Left kidney (tissue), 2 donors: Measurements from ENCODE around the gene PRM3. TPM values are rescaled to one million over a fixed set of nuclear protein-coding genes. Genes with fewer than 3 reads are reported as not detected.
"Not testable (repeated sequence)": the region's sequence is repeated elsewhere in the genome, so short reads cannot be mapped to it uniquely, and the experiment has no call there.

Source experiments
- DNase-seq: peaks from one replicate; pipeline ENCODE4 v3.0.0-alpha.2; 2013
- polyA plus RNA-seq: library from polyadenylated mRNA; unstranded; fragments of 120-200 nt; gene quantifications from one replicate; pipeline ENCODE4 v1.2.1, GENCODE V29; 2013; ENCODE audit not compliant: insufficient read length

Gene PRM3
- polyA plus RNA-seq, 1 donor, result not detected

DNA sequence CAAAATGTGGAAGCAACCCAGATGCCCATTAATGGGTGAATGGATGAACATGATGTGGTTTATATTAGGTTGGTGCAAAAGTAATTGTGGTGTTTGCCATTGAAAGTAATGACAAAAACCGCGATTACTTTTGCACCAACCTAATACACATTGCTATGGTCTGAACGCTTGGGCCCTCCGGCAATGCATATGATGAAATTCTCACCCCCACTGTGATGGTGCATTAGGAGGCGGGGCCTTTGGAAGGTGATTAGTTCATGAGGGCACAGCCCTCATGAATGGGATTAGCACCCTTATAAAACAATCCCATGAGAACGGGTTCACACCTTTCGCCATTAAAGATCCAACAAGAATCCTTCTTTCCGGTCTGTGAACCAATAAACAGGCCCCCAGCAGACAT lies 33.0 kb upstream of the PRM3 start:
- no peak for DNase-seq

DNA sequence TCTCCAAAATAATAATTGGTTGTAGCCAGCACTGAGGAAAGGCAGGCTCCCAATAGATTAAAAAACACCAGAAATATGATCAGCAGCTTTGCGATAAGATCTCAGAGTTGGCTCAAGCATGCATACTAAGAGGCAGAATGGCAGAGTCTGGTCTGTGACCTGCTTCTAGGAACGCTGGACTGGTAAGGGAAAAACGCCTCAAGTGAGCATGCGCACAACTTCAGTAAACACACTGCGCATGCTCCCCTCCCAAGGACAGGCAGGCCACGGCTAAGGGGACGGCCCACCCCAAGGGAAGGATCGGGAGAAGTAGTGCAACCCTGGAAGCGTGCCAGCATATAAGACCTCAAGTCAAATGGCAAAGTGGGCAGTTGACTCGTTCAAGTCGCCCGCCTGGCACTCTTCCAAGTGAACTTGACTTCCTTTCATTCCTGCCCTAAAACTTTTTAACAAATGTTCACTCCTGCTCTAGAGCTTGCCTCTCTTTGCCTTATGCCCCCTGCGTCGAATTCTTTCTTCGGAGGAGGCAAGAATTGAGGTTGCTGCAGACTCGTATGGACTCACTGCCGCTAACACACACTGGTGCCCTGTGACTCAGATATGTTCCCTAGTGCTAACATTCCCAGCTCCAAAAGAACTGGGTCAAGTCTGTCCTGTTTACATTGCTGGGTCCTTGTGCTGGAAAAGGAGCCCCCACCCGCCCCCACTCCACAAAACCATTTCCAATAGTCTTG lies 30.1 kb upstream of the PRM3 start:
- peak; percentile 34 for DNase-seq

DNA sequence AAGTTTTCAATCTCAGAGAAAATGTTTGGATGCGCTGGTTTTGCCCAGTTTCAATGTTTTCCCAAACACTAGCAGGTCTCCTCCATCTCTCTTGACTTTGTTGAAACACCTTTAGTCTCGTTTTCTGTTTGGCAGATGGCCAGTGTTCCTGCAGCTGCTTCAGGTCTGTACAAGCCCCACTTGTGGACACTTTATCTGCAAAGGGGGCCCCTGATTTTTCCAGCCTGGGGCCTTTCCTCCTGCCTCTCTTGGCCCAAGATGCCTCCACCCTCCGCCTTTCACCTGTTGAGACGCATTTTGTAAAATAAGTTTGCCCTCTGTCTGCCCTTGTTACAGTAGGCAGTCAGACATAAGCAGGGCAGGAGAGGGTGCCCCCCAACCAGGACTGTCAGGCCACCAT lies 29.5 kb upstream of the PRM3 start:
- no peak for DNase-seq

DNA sequence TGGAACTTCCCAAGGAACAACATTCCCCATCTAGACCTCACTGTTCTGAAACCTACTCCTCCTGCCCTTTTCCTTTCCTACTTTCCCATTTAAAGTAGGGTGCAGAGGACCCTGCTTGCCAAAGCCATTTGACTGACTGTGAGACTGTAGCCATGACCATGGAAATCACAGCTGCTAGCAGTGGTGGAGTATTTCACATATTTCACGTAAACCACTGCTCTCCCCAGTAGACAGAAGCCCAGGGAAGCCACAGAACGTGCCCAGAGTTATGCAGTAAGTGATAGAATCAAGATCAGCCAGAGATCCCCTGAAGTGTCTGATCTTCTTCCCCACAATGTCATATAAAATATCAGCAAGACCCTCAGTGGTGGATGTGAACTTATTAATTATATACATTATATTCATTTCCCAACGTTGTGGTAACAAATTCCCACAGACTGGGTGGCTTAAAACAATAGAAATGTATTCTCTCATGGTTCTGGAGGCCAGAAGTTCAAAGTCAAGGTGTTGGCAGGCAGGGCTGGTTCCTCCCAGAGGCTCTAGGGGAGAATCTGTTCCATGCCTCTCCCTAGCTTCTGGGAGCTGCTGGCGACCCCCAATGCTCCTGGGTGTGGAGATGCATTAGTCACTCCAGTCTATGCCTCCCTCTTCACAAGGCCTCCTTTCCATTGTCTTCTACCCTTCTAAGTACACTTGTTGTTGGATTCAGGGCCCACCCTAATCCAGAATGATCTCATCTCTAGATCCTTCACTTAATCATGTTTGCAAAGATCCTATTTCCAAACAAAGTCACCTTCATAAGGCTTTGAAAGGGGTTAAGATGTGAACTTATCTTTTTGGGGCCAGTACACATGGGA lies 28.4 kb upstream of the PRM3 start:
- DNase-seq, result no peak

DNA sequence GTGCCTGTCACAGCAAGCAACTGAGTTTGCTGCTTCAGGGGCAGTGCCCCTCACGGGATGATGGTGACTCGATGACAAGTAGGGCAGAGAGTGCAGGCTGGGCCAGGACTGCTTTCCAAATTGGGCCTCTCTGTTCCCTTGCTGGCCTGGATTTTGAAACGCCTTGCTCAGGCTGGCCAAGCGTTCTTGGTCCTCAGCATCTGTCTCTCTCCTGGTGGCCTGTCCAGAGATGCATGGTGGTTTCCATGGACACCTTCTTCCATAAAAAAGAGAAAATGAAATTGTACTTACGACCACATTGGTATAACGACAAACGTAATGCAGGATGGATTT lies 27.1 kb upstream of the PRM3 start:
- DNase-seq, result no peak

DNA sequence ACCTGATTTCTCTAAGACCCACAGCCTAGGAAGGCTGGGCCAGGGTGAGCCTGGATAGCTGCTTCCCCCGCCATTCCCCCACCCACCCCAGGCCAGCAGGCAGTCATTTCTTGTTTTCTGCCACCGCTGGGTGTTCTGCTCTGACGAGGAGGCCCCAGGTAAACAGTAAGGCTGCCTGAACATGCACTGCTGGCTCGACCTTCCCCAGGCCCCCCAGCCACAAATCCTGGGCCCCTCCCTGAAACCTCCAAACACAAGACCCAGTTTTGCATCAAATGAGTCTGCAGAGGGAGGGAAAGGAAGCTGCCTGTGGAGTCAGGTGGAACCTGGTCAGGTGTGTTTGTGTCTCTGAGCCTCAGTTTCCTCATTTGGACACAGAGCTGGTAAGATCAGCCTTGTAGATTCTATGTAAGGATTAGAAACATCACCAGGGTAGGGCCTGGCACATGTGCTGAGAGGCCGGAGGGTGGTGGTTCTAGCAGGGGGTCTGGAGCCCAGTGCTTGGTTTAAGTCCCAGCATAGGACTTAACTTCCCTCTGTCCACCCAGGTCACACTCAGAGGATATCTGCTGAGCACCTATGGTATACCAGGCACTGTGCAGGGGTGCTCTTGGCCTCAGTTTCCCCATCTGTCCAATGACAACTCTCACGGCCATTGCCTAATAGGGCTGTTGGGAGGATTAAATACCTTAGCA lies 26.6 kb upstream of the PRM3 start:
- no peak for DNase-seq

DNA sequence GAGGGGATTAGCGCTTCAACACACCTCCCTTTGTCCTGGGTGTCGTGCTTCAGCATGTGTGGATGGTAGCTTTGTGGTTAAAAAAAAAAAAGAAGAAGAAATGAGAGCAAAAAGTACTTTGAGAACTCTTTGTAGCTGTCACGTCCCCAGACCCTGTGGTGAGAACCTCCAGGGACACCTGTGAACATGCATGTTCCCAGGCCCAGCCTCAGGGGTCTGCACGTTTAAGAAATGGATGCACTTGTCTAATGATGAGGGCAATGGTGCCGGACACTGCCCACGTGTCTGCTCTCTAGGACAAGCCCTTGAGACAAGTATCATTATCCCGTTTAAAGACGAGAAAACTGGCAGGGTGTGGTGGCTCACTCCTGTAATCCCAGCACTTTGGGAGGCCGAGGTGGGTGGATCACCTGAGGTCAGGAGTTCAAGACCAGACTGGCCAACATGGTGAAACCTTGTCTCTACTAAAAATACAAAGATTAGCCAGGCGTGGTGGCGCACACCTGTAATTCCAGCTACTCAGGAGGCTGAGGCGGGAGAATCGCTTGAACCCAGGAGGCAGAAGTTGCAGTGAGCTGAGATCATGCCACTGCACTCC lies 25.6 kb upstream of the PRM3 start:
- DNase-seq, result not testable (repeated sequence)

DNA sequence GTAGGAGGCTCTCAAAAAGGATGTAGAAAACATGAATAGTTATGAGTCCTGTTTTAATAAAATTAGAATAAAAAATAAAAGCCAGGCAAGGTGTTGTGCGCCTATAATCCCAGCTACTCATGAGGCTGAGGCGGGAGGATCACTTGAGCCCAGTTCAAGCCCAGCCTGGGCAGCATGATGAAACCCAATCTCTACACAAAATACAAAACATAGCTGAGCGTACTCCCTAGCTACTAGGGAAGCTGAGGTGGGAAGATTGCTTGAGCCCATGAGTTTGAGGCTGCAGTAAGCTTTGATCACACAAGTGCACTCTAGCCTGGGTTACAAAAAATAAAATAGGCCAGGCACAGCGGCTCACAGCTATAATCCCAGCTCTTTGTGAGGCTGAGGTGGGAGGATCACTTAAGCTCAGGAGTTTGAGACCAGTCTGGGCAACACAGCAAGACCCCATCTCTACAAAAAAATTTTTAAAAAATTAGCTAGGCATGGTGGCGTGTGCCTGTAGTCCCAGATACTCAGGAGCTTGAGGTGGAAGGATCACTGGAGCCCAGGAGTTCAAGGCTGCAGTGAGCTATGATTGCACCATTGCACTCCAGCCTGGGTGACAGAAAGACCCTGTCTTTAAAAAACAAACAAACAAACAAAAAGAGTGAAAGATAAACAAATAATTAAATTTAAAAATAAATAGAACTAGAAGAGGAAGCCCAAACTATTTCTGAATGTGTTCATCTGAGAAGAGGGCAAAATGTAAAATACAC lies 24.9 kb upstream of the PRM3 start:
- no peak for DNase-seq

DNA sequence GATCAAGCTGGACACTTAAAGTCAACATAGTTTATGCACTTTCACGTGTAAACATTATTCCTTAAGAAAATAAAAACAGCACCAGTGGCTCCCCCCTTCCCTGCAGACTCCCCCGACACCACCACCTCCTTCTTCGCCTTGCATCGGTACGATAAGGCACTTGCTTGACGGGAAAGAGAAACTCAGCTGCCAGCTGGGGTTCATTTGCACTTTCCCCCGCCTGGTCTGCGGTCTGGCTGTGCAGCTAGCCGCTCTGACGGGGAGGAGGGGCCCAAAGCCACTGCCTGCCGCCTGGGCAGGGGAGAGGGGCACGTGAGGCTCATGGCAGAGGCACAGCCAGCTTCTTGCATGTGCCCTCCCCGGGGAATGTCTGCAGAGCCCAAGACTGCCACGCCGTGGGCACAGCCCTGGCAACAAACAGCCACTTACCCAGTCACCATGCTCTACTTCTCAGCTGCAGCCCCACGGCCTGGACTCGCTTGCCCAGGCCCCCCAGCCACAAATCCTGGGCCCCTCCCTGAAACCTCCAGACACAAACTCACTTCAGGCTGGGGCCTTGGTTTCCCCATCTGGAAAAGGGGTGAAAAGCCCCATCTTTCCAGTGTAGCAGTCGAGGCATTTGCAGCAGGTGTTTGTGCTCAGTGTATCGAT lies 24.2 kb upstream of the PRM3 start:
- peak; percentile 60 for DNase-seq

DNA sequence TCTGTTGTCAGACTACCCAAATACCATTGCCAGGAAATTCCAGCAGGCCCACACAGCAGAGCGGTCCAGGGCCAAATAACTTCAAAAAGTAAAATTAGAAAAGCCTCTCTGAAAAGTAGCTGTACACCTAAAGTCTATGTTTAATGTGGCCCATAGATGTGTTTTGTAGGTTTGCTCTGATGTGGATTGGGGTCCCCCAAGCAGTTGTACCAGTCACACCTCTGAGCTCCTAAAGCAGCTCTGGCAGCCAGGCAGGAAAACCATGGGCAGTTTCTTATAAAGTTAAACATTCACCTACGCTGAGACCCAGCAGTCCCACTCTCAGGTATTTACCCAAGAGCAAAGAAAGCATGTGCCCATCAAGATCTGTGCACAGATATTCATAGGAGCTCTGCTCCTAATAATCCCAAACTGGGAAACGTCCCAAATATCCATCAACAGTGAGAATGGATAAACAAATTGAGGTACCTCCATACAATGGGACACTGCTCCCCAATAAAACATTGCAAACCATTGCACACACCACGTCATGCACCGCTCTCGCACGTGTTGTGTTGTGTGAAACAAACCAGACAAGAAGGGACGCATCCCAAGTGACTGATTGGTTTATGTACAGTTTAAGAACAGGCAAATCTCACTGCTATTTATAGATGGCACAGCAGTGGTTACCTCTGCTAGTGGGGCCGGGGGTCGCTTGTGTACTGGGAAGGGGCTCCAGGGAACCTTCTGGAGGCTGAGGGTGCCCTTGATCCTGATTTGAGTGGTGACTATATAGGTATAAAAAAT lies 23.5 kb upstream of the PRM3 start:
- DNase-seq, result peak; percentile 37

DNA sequence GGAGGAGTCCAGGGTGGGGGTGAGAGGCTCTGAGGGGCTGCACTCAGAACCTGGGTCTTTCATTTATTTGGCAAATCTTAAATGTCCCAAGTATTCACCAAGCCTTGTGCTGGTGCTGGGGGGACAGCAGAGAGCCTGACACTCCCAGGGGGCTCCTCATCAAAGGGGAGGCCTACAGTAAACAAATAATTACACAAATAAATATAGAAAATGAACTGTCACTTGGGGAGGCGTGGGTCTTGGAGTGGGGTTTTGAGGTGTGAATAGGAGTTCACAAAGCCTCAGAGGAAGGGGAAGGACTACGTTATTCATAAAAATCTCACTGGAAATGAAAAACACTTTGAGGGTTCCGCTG lies 22.9 kb upstream of the PRM3 start:
- DNase-seq, result no peak

DNA sequence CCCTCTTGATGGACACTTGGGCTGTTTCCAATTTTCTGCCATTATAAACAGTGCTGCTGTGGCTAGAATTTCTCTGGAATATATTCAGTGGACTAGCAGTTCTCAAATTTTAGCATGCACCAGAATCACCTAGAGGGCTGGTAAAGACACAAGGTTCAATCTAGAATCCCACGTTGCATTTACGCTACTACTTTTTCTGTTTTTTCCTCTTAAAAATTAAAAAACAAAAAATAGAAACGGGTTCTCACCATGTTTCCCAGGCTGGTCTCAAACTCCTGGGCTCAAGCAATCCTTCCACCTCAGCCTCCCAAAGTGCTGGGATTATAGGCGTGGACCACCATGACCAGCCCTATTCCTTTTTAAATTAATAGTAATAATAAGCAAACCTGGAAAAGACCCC lies 22.2 kb upstream of the PRM3 start:
- no peak for DNase-seq

DNA sequence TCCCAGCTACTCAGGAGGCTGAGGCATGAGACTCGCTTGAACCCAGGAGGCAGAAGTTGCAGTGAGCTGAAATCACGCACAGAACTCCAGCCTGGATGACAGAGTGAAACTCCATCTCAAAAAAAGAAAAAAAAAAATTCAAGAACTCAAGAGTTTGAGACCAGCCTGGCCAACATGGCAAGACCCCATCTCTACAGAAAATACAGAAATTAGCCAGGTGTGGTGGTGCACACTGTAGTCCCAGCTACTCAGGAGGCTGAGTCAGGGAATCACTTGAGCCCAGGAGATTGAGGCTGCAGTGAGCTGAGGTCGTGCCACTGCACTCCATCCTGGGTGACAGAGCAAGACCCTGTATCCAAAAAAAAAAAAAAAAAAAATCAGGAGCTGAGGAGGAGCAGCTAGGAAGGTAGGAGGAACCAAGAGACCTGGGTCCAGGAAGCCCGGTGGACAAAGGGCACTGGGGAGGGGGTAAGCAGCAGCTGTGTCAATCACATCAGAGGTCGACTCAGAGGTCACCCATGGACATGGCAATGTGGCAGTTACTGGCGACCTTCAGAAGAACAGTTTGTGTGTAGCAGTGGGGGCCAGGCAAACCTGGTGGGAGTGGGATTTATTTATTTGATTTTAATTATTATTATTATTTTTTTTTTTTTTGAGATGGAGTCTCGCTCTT lies 18.8 kb upstream of the PRM3 start:
- no peak for DNase-seq

DNA sequence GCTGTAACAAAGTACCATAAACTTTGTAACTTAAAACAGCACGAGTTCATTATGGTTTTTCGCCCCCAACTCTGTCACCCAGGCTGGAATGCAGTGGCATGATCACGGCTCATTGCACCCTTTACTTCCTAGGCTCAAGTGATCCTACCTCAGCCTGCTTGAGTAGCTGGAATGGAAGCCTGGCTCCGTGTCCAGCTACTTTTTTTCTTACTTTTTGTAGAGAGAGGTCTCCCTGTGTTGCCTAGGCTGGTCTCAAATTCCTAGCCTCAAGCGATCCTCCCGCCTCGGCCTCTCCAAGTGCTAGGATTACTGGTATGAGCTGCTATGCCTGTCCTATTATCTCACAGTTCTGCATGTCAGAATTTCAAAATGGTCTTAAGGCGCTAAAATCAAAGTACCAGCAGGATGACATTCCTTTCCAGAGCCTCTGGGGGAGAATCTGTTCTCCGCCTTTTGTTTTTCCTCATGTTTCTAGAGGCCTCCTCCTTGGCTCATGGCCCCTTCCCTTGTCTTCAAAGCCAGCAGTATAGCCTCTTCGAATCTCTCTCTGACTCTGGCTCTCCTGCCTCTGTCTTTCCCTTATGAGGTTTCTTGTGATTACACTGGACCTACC lies 17.8 kb upstream of the PRM3 start:
- peak; percentile 71 for DNase-seq

DNA sequence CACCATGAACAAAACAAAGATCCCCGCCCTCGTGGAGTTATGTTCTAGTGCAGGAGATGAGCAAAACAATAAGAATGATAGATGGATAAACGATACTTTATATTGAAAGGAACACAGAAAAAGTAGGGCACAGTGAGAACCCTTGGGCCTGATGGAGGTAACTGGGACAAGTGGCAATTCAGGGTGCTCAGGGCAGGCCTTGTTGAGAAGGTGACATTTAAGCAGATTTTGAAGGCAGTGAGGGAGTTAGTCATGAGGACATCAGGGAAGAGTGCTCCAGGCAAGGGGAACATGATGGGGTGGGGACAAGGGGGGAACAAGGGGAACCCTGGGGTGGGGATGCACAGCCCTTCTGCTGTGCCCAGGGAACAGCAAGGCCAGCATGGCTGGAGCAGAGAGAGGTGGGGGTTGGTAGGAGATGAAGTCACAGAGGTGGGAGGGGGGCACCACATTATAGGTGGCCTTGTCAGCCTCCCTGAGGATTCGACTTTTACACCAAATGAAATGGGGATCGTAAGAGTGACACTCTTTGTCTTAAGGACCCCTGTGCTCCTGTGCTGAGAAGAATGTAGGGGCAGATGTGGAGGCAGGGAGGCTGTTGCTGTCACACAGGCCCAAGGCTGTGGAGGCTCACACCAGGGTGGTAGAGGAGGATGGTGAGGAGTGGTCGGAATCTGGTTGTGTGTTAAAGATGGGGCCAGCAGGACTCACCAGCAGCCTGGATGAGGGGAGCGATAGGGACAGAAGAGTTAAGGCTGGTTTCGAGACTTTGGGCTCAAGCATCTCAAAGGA lies 16.9 kb upstream of the PRM3 start:
- no peak for DNase-seq

DNA sequence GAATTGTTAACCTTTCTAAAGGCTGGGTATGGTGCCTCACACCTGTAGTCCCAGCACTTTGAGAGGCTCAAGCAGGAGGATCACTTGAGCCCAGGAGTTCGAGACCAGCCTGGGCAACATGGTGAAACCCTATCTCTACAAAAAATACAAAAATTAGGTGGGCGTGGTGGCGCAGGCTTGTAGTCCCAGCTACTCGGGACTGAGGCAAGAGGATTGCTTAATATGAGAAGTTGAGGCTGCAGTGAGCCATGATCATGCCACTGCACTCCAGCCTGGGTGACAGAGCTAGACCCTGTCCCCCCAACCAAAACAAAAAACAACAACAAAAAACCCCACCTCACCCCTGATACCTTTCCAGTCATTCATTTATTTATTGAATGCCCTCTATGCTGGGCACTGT lies 16.3 kb upstream of the PRM3 start:
- DNase-seq, result not testable (repeated sequence)

DNA sequence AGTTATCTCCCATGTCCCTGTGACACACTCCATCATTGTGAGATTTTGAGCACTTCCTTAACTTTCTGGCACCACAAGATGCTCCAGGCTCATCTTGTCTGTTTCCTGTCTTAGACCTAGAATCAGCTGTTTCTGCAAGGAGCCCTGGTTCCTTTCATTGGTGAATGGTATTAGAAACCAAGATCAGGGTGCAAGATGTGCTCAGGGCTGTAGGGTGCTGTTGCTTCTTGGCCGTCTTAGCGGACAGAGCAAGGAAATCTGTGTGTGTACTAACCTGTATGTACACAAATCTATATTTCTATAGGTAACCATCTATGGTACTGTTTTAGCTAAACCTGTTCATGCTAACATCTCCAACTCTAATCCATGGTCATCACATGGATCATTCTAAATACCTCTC lies 15.8 kb upstream of the PRM3 start:
- no peak for DNase-seq

DNA sequence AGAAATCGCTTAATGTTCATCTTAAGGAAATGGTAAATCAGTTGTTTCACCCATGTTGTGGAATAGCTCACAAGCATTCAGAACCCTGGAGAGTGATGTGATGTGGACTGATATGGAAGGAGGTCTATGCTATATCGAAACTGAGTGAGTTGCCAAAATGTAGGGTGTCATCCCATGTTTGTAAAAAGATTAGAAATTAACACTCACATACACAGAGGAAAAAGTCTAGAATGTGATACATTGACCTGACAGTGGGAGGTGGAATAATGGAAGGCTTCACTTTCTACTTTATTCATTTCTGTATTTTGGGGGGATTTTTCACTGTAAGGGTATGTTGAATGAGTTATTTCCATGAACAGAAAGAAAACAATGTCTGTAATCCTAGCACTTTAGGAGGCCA lies 12.4 kb upstream of the PRM3 start:
- DNase-seq, result no peak

DNA sequence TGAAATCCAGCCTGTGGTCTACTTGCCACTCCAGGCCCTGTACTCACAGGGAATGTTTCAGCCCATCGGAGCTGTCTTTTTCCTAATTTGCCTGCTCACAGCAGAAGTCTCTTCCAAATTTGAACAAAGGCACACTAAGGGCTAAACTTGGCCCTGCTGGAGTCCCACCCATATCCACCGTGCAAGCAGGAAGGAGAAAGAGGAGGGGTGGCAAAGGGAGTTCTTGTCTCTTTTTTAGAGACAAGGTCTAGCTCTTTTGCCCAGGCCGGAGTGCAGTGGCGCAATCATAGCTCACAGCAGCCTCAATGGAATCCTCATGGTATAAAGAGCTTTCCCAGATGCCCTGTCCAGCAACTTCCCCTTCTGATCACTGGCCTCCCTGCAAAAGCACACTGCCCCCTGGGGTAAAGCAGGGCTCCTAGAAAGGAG lies 10.4 kb upstream of the PRM3 start:
- no peak for DNase-seq
